Measurements from ENCODE around the gene ASPSCR1.
A peak's percentile ranks its signal among the peaks of the same experiment; 100 is the strongest.

The ASPSCR1 gene

DNA sequence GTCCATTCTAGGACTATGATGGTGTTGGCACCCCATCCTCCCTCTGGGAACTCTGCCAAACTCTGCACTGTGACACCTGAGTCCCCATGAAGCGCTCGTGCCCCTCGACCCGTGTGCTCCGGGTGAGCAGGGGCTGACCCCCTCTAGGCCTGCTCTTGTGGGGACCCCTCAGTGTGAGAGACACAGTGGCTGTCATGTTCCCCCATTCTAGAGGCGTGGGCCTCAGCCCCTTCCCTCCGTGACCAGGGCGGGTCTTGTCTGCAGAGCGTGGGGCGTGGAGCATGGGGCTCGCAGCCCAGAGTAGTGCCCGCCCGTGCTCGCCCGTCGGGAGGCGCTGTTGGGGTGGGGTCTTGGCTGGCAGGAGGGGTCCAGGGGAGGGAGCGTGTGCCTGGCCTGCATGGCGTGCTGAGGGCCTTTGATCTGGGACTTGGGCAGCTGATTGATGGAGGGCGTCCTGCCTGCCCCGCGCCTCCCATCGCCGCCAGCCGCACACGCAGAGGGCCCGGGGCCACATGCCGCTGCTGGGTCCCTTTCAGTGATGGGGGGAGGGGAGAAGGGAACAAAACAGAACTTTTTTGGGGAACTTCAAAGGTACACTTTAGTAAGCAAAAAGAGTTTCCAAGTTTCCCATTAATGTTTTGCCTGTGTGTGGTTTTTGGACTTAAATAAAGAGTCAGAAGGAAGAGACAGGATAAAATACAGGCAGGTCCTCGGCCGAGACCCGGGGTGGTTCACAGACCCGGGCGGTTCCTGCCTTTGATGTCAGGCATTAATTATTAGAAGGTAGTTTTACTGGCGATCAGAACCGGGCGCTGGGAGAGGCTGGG, 22.8 kb downstream of the ASPSCR1 start:
- TF ChIP-seq, protein P1, sequence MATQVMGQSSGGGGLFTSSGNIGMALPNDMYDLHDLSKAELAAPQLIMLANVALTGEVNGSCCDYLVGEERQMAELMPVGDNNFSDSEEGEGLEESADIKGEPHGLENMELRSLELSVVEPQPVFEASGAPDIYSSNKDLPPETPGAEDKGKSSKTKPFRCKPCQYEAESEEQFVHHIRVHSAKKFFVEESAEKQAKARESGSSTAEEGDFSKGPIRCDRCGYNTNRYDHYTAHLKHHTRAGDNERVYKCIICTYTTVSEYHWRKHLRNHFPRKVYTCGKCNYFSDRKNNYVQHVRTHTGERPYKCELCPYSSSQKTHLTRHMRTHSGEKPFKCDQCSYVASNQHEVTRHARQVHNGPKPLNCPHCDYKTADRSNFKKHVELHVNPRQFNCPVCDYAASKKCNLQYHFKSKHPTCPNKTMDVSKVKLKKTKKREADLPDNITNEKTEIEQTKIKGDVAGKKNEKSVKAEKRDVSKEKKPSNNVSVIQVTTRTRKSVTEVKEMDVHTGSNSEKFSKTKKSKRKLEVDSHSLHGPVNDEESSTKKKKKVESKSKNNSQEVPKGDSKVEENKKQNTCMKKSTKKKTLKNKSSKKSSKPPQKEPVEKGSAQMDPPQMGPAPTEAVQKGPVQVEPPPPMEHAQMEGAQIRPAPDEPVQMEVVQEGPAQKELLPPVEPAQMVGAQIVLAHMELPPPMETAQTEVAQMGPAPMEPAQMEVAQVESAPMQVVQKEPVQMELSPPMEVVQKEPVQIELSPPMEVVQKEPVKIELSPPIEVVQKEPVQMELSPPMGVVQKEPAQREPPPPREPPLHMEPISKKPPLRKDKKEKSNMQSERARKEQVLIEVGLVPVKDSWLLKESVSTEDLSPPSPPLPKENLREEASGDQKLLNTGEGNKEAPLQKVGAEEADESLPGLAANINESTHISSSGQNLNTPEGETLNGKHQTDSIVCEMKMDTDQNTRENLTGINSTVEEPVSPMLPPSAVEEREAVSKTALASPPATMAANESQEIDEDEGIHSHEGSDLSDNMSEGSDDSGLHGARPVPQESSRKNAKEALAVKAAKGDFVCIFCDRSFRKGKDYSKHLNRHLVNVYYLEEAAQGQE (IDR thresholded peaks at IDR 0.05; ENCODE audit: insufficient read depth in 1 of 2, low read depth in 2 of 2, low read length in 2 of 2): no peak
- no peak for TF ChIP-seq TAF1 (IDR thresholded peaks at IDR 0.05; ENCODE audit: borderline replicate concordance, insufficient read depth, low read length)

- TF ChIP-seq FOXP2 (optimal IDR thresholded peaks at IDR 0.05; ENCODE audit: borderline replicate concordance, extremely low read depth, extremely low read length, insufficient read depth) (no peak), POLR2AphosphoS5 (IDR thresholded peaks at IDR 0.05; ENCODE audit: low read depth, low read length) (no peak), SIN3A (IDR thresholded peaks at IDR 0.05; ENCODE audit: borderline replicate concordance, insufficient read depth, low read length) (no peak), TAF1 (IDR thresholded peaks at IDR 0.05; ENCODE audit: borderline replicate concordance, insufficient read depth, low read length) (no peak)
- TF ChIP-seq, protein P1 (IDR thresholded peaks at IDR 0.05; ENCODE audit: insufficient read depth in 1 of 2, low read depth in 2 of 2, low read length in 2 of 2): no peak
Measured at GRCh38 chr17:82000803-82001570, 23.6 kb downstream of the ASPSCR1 start.

GRCh38 chr17:82001571-82002056, 24.2 kb downstream of the ASPSCR1 start:
- TF ChIP-seq FOXP2 (optimal IDR thresholded peaks at IDR 0.05; ENCODE audit: borderline replicate concordance, extremely low read depth, extremely low read length, insufficient read depth) (no peak), TAF1 (IDR thresholded peaks at IDR 0.05; ENCODE audit: borderline replicate concordance, insufficient read depth, low read length) (no peak), POLR2AphosphoS5 (IDR thresholded peaks at IDR 0.05; ENCODE audit: low read depth, low read length) (no peak), SIN3A (IDR thresholded peaks at IDR 0.05; ENCODE audit: borderline replicate concordance, insufficient read depth, low read length) (no peak)
- TF ChIP-seq, protein P1 (IDR thresholded peaks at IDR 0.05; ENCODE audit: insufficient read depth in 1 of 2, low read depth in 2 of 2, low read length in 2 of 2): no peak

GRCh38 chr17:82003411-82004381, 26.3 kb downstream of the ASPSCR1 start:
- TF ChIP-seq, protein P1 (IDR thresholded peaks at IDR 0.05; ENCODE audit: insufficient read depth in 1 of 2, low read depth in 2 of 2, low read length in 2 of 2): 0 out of 4 replicates have a peak, but pooled peaks of 1 of the 2 experiments have one; percentile 40
- no peak for TF ChIP-seq POLR2AphosphoS5 (IDR thresholded peaks at IDR 0.05; ENCODE audit: low read depth, low read length)
